Endothelial cell of umbilical vein (primary cell): ENCODE data around the gene TMEM145. TPM values are rescaled to one million over a fixed set of nuclear protein-coding genes. Genes with fewer than 3 reads are reported as not detected.

Experiments used
- BruUV-seq: library from RNA; stranded (reverse); fragments of 400-500 nt; replicated peaks from 2 replicates; lab custom pipeline; 2021; lab: Mats Ljungman, UMichigan
- CTCF ChIA-PET: fragments of 300-600, 350-600 bp; sonication (Branson Sonifier 250); formaldehyde crosslinking; loops from one replicate; lab custom pipeline; 2021; ENCODE audit warnings: antibody characterized with exemption, inconsistent platforms; lab: Charles Lee
- POLR2A ChIA-PET: fragments of 300-600, 350-600 bp; sonication (Branson Sonifier 250); formaldehyde crosslinking; loops from one replicate; lab custom pipeline; 2021; ENCODE audit warnings: antibody characterized with exemption, inconsistent platforms; lab: Charles Lee
- DNase-seq: peaks from one replicate; pipeline ENCODE4 v3.0.0-alpha.2; 2011; ENCODE audit warnings: low read depth, low spot score
- FAIRE-seq: peaks from 2 replicates; lab custom pipeline; 2011; peaks lifted over from hg19 to GRCh38; lab: Jason Lieb, UNC
- H2AFZ ChIP-seq: 2 replicates; pipeline ENCODE4 v1.6.0; 2012; ENCODE audit warnings: low read depth, low read length, control low read depth, inconsistent platforms
- H3K27ac ChIP-seq: 2 replicates; pipeline ENCODE4 v1.5.1; 2011; ENCODE audit warnings: low read depth, mild to moderate bottlenecking, control low read depth, low read length, moderate library complexity; ENCODE audit not compliant: insufficient read depth
- H3K27me3 ChIP-seq, 2 experiments: 2 replicates each; pipeline versions ENCODE4 v1.6.0 to v1.6.1; 2011; ENCODE audit warnings: low read length in 2 of 2, mixed read lengths in 1 of 2; ENCODE audit not compliant: control insufficient read depth in 2 of 2, insufficient read depth in 2 of 2
- H3K36me3 ChIP-seq, 2 experiments: 2 replicates in 1 of 2; 3 replicates in 1 of 2; pipeline ENCODE4 v1.5.1; 2011; ENCODE audit warnings: low read length in 2 of 2, mild to moderate bottlenecking in 1 of 2, moderate library complexity in 1 of 2; ENCODE audit not compliant: control insufficient read depth in 2 of 2, insufficient read depth in 2 of 2; ENCODE audit errors: extremely low read depth in 1 of 2
- H3K4me1 ChIP-seq: 3 replicates; pipeline ENCODE4 v1.5.1; 2011; ENCODE audit warnings: mild to moderate bottlenecking, low read length; ENCODE audit not compliant: control insufficient read depth, insufficient read depth; ENCODE audit errors: extremely low read depth
- H3K4me2 ChIP-seq: 2 replicates; pipeline ENCODE4 v1.6.1; 2011; ENCODE audit warnings: low read length, control low read depth, mixed read lengths; ENCODE audit not compliant: insufficient read depth
- H3K4me3 ChIP-seq, 3 experiments: fragments of 200-600 bp in 1 of 3; sonication (generic), shearing (Covaris generic) in 1 of 3; replicated peaks in 1 of 3; 2 replicates each; pipeline ENCODE4 v1.5.1; 2011 to 2016; ENCODE audit warnings: control low read depth in 3 of 3, low read length in 3 of 3, mild to moderate bottlenecking in 2 of 3, inconsistent platforms in 1 of 3, low read depth in 1 of 3, moderate library complexity in 1 of 3; ENCODE audit not compliant: insufficient read depth in 1 of 3
- H3K79me2 ChIP-seq: 2 replicates; pipeline ENCODE4 v1.6.0; 2012; ENCODE audit warnings: low read length, inconsistent platforms; ENCODE audit not compliant: control insufficient read depth, insufficient read depth
- H3K9ac ChIP-seq: replicated peaks from 2 replicates; pipeline ENCODE3; 2011; ENCODE audit warnings: low read length, control low read depth; ENCODE audit not compliant: insufficient read depth; ENCODE audit errors: extremely low read depth
- H3K9me1 ChIP-seq: replicated peaks from 3 replicates; pipeline ENCODE4 v1.6.0; 2011; ENCODE audit warnings: mild to moderate bottlenecking, low read length; ENCODE audit not compliant: control insufficient read depth, insufficient read depth; ENCODE audit errors: extremely low read depth
- H3K9me3 ChIP-seq: replicated peaks from 2 replicates; pipeline ENCODE4 v1.5.1; 2012; ENCODE audit warnings: low read length, inconsistent platforms; ENCODE audit not compliant: control insufficient read depth, insufficient read depth
- H4K20me1 ChIP-seq: replicated peaks from 2 replicates; pipeline ENCODE3; 2011; ENCODE audit warnings: mild to moderate bottlenecking, low read length; ENCODE audit not compliant: control insufficient read depth, insufficient read depth; ENCODE audit errors: extremely low read depth
- EZH2 ChIP-seq: IDR thresholded peaks from 2 replicates; pipeline ENCODE4 v1.6.1; 2012; ENCODE audit warnings: borderline replicate concordance, low read depth, mild to moderate bottlenecking, moderate library complexity, low read length, inconsistent platforms; ENCODE audit not compliant: severe bottlenecking
- FOS ChIP-seq: IDR thresholded peaks from 2 replicates; pipeline ENCODE4 v1.6.1; 2011; ENCODE audit warnings: mild to moderate bottlenecking, low read length, moderate library complexity, borderline replicate concordance; ENCODE audit not compliant: insufficient read depth
- GATA2 ChIP-seq: IDR thresholded peaks from 2 replicates; pipeline ENCODE4 v1.7.0; 2011; ENCODE audit warnings: low read depth, mild to moderate bottlenecking, moderate library complexity, mixed read lengths, low read length; ENCODE audit not compliant: insufficient read length, insufficient read depth
- JUN ChIP-seq: IDR thresholded peaks from 2 replicates; pipeline ENCODE4 v1.6.1; 2011; ENCODE audit warnings: borderline replicate concordance, low read depth; ENCODE audit not compliant: insufficient read length, insufficient read depth
- MAX ChIP-seq: IDR thresholded peaks from 2 replicates; pipeline ENCODE4 v1.6.1; 2011; ENCODE audit not compliant: insufficient read depth, insufficient read length
- MYC ChIP-seq: IDR thresholded peaks from one replicate; pipeline ENCODE4 v1.6.1; 2011; ENCODE audit warnings: mild to moderate bottlenecking, low read depth, low read length
- POLR2A ChIP-seq: IDR thresholded peaks from 2 replicates; pipeline ENCODE4 v1.6.1; 2012; ENCODE audit warnings: low read depth, mild to moderate bottlenecking, control low read depth, low read length
- POLR2AphosphoS5 ChIP-seq: IDR thresholded peaks from 2 replicates; pipeline ENCODE4 v1.6.1; 2012; ENCODE audit warnings: low read depth, mild to moderate bottlenecking, control low read depth, low read length, moderate library complexity; ENCODE audit not compliant: insufficient read depth
- dilution Hi-C: fragments of 300-500 bp; cut with MboI; formaldehyde crosslinking; loops from one replicate; pipeline ENCODE4 v1.15.0; 2019; ENCODE audit warnings: low sequenced_read_pairs; ENCODE audit not compliant: extremely low pct_ligation_motif_present
- intact Hi-C: fragments of 100-400 bp; cut with micrococcal nuclease; formaldehyde crosslinking; loops from one replicate; pipeline ENCODE4 v1.10.0; 2022
- polyA plus RNA-seq, 4 experiments: library from polyadenylated mRNA; depleted of rRNA in 3 of 4; stranded (reverse) in 3 of 4; unstranded in 1 of 4; fragments of >200 nt; gene quantifications; 2 replicates each; pipeline versions ENCODE4 v1.2.1 to v1.2.3, GENCODE V29; 2011 to 2012; ENCODE audit warnings: missing spikeins in 1 of 4
- total RNA-seq: library from RNA; stranded (reverse); gene quantifications from 2 replicates; pipeline ENCODE4 v1.2.3, GENCODE V29; 2021
- TF ChIP-seq, protein P1 (sequence below), 2 donors: IDR thresholded peaks; 1 replicate in 1 of 2; 2 replicates in 1 of 2; pipeline ENCODE4 v1.5.1; 2011; ENCODE audit warnings: low read length in 2 of 2, mild to moderate bottlenecking in 2 of 2, moderate library complexity in 2 of 2, control low read depth in 1 of 2, inconsistent platforms in 1 of 2, low read depth in 1 of 2; ENCODE audit not compliant: insufficient read depth in 1 of 2; ENCODE audit errors: extremely low read depth in 1 of 2

TMEM145 gene
- total and polyA plus RNA-seq, 2 donors (not counting 3 experiments of a cell fraction or from before 2014, with no cell fraction given): not detected

- Histone ChIP-seq H3K79me2 (no peaks in the 10 kb centered on the region), H3K27me3 (no peaks in the 10 kb centered on the region), H3K36me3 (peaks cover 0 to 7% of the 10 kb centered on the region in 2 experiments), H3K4me3 (no peak overlapping the region), H3K27ac (no peak overlapping the region), H3K4me2 (no peak overlapping the region), H3K9me3 (no peaks in the 10 kb centered on the region), H3K9ac (no peak overlapping the region), H2AFZ (no peak overlapping the region), H3K9me1 (no peaks in the 10 kb centered on the region), H3K4me1 (no peaks in the 10 kb centered on the region), H4K20me1 (no peaks in the 10 kb centered on the region)
- POLR2A ChIA-PET: no interaction called here
- CTCF ChIA-PET: no interaction called here
- no peak for FAIRE-seq
- no peak for TF ChIP-seq EZH2
- no peak for TF ChIP-seq POLR2AphosphoS5
- TF ChIP-seq JUN: no peak
- no peak for TF ChIP-seq POLR2A
- no peak for TF ChIP-seq GATA2
- no peak for TF ChIP-seq MAX
- TF ChIP-seq, protein P1, sequence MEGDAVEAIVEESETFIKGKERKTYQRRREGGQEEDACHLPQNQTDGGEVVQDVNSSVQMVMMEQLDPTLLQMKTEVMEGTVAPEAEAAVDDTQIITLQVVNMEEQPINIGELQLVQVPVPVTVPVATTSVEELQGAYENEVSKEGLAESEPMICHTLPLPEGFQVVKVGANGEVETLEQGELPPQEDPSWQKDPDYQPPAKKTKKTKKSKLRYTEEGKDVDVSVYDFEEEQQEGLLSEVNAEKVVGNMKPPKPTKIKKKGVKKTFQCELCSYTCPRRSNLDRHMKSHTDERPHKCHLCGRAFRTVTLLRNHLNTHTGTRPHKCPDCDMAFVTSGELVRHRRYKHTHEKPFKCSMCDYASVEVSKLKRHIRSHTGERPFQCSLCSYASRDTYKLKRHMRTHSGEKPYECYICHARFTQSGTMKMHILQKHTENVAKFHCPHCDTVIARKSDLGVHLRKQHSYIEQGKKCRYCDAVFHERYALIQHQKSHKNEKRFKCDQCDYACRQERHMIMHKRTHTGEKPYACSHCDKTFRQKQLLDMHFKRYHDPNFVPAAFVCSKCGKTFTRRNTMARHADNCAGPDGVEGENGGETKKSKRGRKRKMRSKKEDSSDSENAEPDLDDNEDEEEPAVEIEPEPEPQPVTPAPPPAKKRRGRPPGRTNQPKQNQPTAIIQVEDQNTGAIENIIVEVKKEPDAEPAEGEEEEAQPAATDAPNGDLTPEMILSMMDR (IDR thresholded peaks at IDR 0.05; ENCODE audit: extremely low read depth in 1 of 2, insufficient read depth in 1 of 2, low read depth in 1 of 2, low read length in 2 of 2): no peak
- TF ChIP-seq FOS: no peak
- no peak for TF ChIP-seq MYC
- intact Hi-C loops: no loop called here
- DNase-seq: no peak
- BruUV-seq: no TSS peak
- dilution Hi-C loops: no loop called here
These were observed 18.9 kb downstream of the TMEM145 start for GRCh38 chr19:42332059-42332458.
